ENCODE results near the gene STAG3.
"Not testable (repeated sequence)": the region's sequence is repeated elsewhere in the genome, so short reads cannot be mapped to it uniquely, and the experiment has no call there.

STAG3 gene

GRCh38 chr7:100212631-100213286 is 35.0 kb downstream of the STAG3 start:
- DNase-seq: no peak

- DNase-seq: no peak
These were observed 36.0 kb downstream of the STAG3 start for GRCh38 chr7:100213672-100214071.

GRCh38 chr7:100214356-100214755 is 36.6 kb downstream of the STAG3 start:
- DNase-seq: peak in 3 of 6 experiments; percentile 4 to 21 (median 21)

GRCh38 chr7:100215895-100216294 is 38.2 kb downstream of the STAG3 start:
- no peak for DNase-seq

GRCh38 chr7:100217934-100218333 is 40.2 kb downstream of the STAG3 start:
- peak; percentile 41 to 80 (median 64) for DNase-seq

- peak in 2 of 6 experiments; percentile 6 to 44 for DNase-seq
These were observed 41.6 kb downstream of the STAG3 start for GRCh38 chr7:100219271-100219737.

- DNase-seq: peak in 5 of 6 experiments; percentile 9 to 67 (median 58)
These were observed 42.3 kb downstream of the STAG3 start, which contains the start of gene PVRIG for GRCh38 chr7:100219801-100220585. PVRIG (plus strand) TSS chr7:100219949; CDS start chr7:100219971, 22 bp downstream.

GRCh38 chr7:100220586-100221230 is 43.0 kb downstream of the STAG3 start:
- DNase-seq: peak in 2 of 6 experiments; percentile 8 to 52

GRCh38 chr7:100221231-100221718 is 43.6 kb downstream of the STAG3 start:
- peak; percentile 56 to 89 (median 76) for DNase-seq

GRCh38 chr7:100221767-100222444 is 44.2 kb downstream of the STAG3 start:
- DNase-seq: peak in 1 of 6 experiments; percentile 36

GRCh38 chr7:100222445-100223132 is 44.9 kb downstream of the STAG3 start:
- no peak for DNase-seq

GRCh38 chr7:100223376-100223927 is 45.7 kb downstream of the STAG3 start:
- DNase-seq: not testable (repeated sequence)

GRCh38 chr7:100224891-100225290 is 47.2 kb downstream of the STAG3 start:
- DNase-seq: not testable (repeated sequence)

- DNase-seq: not testable (repeated sequence)
These were observed 57.1 kb downstream of the STAG3 start for GRCh38 chr7:100234660-100235317.

- DNase-seq: not testable (repeated sequence)
These were observed 62.3 kb downstream of the STAG3 start for GRCh38 chr7:100239975-100240374.

GRCh38 chr7:100243385-100243784 is 65.7 kb downstream of the STAG3 start:
- DNase-seq: peak in 1 of 6 experiments; percentile 3

- not testable (repeated sequence) for DNase-seq
These were observed 67.4 kb downstream of the STAG3 start for GRCh38 chr7:100244988-100245605.

GRCh38 chr7:100246121-100246864 is 68.6 kb downstream of the STAG3 start:
- DNase-seq: not testable (repeated sequence)

GRCh38 chr7:100246865-100247137 is 69.1 kb downstream of the STAG3 start:
- DNase-seq: not testable (repeated sequence)

All from stimulated activated naive CD4-positive, alpha-beta T cell (primary cell).